AG04449 (cell line): ENCODE data around the gene HAPSTR1.

ENCODE experiments used
- CTCF ChIA-PET: fragments of 350-600 bp; formaldehyde crosslinking; extraction: SDS; loops from one replicate; lab custom pipeline; 2021; ENCODE audit warnings: antibody characterized with exemption; lab: Yijun Ruan, JAX
- POLR2A ChIA-PET: fragments of 400-600, 350-600 bp; formaldehyde crosslinking; extraction: SDS; loops from one replicate; lab custom pipeline; 2020; ENCODE audit warnings: antibody characterized with exemption, inconsistent platforms; lab: Yijun Ruan, JAX
- DNase-seq: peaks from one replicate; pipeline ENCODE4 v3.0.0-alpha.2; 2010; ENCODE audit warnings: low read depth, low spot score
- H3K4me3 ChIP-seq: 2 replicates; pipeline ENCODE4 v1.5.1; 2011; ENCODE audit warnings: low read depth, mild to moderate bottlenecking, control low read depth, low read length
- TF ChIP-seq, protein P1 (sequence below): IDR thresholded peaks from one replicate; pipeline ENCODE4 v1.5.1; 2011; ENCODE audit warnings: mild to moderate bottlenecking, moderate library complexity, low read length, control low read depth, inconsistent platforms; ENCODE audit not compliant: insufficient read depth; ENCODE audit errors: missing control alignments

The HAPSTR1 gene

DNA sequence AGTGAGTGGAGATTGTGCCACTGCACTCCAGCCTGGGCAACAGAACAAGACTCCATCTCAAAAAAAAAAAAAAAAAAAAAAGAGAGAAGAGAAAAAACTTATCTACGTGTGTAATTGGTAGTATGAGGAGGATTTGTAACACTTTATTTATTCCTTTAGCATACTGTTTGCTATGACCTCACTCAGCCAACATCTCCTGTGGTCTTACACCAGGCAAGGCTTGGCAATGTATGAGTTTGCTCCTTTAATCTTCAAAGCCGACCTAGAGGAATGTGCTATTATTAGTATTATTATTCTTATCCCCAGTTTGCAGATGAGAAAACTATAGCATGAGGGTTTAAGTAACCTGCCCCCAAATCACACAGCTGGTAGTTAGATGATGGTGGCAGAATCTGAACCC, 35.8 kb upstream of the HAPSTR1 start:
- no peak for DNase-seq
- ChIA-PET CTCF (interaction anchor here (0.7 kb wide), 1 partner anchor 187 kb away, joined by 3 read pairs; the partner anchor contains the start of gene CARHSP1), POLR2A (no interaction called here)
- no peak overlapping the region for H3K4me3 ChIP-seq
- TF ChIP-seq, protein P1, sequence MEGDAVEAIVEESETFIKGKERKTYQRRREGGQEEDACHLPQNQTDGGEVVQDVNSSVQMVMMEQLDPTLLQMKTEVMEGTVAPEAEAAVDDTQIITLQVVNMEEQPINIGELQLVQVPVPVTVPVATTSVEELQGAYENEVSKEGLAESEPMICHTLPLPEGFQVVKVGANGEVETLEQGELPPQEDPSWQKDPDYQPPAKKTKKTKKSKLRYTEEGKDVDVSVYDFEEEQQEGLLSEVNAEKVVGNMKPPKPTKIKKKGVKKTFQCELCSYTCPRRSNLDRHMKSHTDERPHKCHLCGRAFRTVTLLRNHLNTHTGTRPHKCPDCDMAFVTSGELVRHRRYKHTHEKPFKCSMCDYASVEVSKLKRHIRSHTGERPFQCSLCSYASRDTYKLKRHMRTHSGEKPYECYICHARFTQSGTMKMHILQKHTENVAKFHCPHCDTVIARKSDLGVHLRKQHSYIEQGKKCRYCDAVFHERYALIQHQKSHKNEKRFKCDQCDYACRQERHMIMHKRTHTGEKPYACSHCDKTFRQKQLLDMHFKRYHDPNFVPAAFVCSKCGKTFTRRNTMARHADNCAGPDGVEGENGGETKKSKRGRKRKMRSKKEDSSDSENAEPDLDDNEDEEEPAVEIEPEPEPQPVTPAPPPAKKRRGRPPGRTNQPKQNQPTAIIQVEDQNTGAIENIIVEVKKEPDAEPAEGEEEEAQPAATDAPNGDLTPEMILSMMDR = no peak

DNA sequence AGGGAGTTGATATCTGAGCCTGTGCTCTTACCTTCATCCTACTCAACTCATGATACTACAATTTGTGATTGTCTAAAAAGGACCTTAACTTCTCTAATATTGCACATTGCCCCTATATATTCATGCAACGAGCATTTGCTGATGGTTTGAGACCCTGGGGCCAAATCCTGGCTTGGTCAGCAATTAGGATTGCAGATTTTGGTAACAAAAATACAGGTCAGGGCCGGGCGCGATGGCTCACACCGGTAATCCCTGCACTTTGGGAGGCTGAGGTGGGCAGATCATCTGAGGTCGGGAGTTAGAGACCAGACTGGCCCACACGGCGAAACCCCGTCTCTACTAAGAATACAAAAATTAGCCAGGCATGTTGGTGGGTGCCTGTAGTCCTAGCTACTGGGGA, 35.4 kb upstream of the HAPSTR1 start:
- no peak for DNase-seq
- CTCF ChIA-PET = interaction anchor here (0.7 kb wide), 1 partner anchor 187 kb away, joined by 3 read pairs; the partner anchor contains the start of gene CARHSP1
- TF ChIP-seq, protein P1 = no peak
- H3K4me3 ChIP-seq = no peak overlapping the region
- POLR2A ChIA-PET = no interaction called here

DNA sequence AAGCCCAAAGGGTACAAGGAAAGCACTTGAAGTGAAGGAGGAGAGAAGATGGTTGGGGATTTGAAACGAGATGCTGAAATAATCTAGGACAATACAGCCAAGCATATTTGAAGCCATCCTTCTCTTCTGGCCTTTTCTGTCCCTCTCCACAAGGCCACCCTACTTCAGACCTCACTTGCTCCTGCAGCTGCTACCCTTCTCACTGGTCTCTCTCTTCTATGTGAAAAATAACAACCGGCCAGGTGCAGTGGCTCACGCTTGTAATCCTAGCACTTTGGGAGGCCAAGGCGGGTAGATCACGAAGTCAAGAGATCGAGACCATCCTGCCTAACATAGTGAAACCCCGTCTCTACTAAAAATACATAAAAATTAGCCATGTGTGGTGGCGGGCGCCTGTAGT, 33.2 kb upstream of the HAPSTR1 start:
- TF ChIP-seq, protein P1 = no peak
- no peak for DNase-seq
- CTCF ChIA-PET = interaction anchor here (1.4 kb wide), 1 partner anchor 8 kb away, joined by 4 read pairs; no protein-coding TSS in a partner anchor
- H3K4me3 ChIP-seq = no peak overlapping the region
- POLR2A ChIA-PET = no interaction called here

DNA sequence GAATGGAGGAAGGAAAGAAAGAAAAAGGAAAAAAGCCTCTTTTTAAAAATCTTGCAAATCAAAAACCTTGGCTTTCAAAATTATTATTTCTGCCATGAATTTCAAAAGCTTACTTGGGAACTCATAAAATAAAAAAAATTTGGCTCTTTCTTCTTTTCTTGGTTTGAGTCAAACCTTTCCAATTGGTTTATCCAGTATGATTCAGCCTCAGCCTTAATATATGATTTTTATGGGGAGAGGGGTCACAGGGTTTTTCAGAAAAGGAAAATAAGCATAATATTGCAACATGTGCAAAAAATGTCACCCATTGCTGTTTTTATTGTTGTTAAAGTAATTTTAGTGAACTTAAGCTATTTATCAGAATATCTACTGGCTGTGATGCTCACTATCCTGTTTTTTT, 31.2 kb upstream of the HAPSTR1 start:
- POLR2A ChIA-PET = interaction anchor here (1.5 kb wide), 1 partner anchor 32 kb away, joined by 5 read pairs; the partner anchor contains the start of gene HAPSTR1
- CTCF ChIA-PET = interaction anchor here (1.6 kb wide), 1 partner anchor 10 kb away, joined by 7 read pairs; no protein-coding TSS in a partner anchor
- no peak for DNase-seq
- no peak overlapping the region for H3K4me3 ChIP-seq
- TF ChIP-seq, protein P1 = no peak

DNA sequence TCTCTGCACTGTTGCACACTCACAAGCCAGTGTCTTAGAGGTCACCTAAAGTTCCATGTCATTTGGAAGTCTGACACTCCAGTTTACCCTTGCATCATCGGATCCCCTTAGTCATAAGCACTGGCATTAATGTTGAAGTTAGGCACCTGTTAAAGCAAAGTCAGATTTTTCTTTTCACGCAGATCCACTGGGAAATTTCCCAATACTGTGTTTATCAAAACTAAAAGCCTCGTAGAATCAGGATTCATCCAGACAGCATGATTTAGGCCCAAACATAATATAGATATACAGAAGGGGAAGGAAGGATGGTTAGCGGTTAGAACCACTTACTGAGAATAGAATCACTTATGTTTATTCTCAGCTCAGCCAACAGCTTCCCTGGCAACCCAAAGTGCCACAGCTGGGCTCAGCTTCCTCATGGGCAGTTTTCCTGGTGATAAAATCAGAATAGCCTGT, 30.1 kb upstream of the HAPSTR1 start:
- ChIA-PET POLR2A (no interaction called here), CTCF (interaction anchor here (1.0 kb wide), 1 partner anchor 11 kb away, joined by 3 read pairs; no protein-coding TSS in a partner anchor)
- DNase-seq = no peak
- H3K4me3 ChIP-seq = no peak overlapping the region
- TF ChIP-seq, protein P1 = no peak

DNA sequence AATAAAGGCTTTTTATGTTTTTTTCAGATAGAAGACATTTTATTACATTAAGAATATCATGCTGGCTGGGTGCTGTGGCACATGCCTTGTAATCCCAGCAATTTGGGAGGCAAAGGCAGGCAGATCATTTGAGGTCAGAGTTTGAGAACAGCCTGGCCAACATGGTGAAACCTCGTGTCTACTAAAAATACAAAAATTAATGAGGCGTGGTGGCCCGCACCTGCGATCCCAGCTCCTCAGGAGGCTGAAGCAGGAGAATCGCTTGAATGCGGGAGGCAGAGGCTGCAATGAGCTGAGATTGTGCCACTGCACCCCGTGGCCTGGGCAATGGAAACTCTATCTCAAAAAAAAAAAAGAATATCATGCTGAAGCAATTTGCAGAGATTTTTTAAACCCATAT, 29.1 kb upstream of the HAPSTR1 start:
- ChIA-PET POLR2A (interaction anchor here (0.7 kb wide), 1 partner anchor 11 kb away, joined by 4 read pairs; no protein-coding TSS in a partner anchor), CTCF (interaction anchor here (1.0 kb wide), 1 partner anchor 11 kb away, joined by 3 read pairs; no protein-coding TSS in a partner anchor)
- H3K4me3 ChIP-seq = no peak overlapping the region
- no peak for DNase-seq
- TF ChIP-seq, protein P1 = no peak
